GF-D8 (cell line): ENCODE measurements around the gene HOXA9.

Source experiments
- DNase-seq: peaks from one replicate; lab custom pipeline; 2025; lab: John Stamatoyannopoulos, UW

Gene HOXA9

DNA sequence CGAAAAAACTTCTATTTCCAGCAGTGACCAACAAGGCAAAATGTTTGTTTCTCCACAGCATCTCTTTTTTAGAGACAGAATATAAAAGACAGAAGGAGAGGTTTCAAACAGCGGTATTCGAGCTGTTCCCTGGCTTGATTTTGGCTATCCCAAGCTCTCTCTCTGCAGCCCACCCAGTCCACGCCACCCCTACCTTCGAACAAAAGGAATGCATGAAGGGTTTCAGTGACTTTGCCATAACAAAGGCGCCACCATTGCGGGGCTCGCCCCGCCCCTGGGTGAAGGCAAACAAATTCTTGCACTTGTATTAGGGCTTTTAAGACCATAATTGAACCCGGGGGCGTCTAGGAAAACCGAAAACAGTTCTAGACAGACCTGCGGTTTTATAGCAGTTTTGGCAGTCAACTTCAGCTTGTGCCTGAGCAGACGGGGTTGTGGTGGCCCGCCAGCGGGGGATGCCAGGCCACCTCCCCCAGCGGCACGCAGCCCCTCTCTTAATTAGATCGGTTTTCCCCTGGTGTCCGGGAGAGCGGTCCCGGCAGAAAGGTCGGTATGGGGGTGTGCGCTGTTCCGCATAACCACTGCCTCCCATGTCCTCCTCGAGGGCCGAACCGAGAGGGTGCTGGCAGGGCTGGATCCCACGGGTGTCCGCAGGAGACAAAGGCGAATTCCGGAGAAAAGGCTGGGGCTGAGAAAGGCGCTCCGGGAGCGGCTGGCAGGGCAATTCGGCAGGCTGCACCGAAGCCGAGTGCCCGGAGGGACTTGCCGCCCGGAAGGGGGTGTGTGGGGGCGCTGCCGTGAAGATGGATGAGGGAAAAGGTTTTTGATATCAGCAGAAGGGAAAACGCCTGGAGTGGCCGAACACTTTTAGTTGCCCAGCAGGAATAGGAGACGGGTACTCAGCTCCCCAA, 22.4 kb upstream of the HOXA9 start:
- no peak for DNase-seq

DNA sequence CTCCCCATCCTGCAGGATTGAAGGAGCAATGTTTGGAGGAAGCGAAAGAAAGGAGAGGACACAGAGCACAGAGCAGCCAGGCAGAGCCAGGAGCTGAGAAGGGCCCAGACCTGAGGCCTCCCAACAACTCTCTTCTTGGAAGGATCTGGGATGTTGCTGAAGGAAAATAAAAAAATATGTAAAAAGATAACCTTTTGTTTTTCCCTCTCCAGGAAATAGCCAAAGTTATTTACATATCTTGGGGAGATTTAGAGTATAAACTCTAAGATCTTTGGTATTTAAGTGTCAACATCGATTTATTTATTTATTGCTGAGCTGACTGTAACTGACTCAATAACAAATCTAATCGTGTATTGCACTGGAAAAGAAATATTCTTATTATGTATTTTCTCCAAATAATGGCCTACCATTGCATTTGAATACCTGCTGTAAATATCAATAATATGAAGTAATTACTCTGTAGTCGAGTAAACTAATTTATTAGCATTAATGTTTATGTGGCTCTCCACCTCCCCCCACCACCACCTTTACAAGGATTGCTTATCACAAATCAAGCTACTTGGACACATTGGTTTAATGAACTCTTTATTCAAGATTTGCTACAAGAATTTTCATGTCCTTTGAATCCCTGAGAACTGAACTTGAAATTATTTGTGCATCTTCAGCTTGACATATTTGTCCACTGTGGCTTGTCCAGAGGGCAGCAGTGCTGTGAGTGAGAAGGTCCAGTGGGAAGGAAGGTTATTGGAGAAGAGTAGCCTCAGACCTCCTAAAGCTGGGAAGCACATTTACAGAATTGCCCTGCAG, 21.5 kb upstream of the HOXA9 start:
- no peak for DNase-seq

DNA sequence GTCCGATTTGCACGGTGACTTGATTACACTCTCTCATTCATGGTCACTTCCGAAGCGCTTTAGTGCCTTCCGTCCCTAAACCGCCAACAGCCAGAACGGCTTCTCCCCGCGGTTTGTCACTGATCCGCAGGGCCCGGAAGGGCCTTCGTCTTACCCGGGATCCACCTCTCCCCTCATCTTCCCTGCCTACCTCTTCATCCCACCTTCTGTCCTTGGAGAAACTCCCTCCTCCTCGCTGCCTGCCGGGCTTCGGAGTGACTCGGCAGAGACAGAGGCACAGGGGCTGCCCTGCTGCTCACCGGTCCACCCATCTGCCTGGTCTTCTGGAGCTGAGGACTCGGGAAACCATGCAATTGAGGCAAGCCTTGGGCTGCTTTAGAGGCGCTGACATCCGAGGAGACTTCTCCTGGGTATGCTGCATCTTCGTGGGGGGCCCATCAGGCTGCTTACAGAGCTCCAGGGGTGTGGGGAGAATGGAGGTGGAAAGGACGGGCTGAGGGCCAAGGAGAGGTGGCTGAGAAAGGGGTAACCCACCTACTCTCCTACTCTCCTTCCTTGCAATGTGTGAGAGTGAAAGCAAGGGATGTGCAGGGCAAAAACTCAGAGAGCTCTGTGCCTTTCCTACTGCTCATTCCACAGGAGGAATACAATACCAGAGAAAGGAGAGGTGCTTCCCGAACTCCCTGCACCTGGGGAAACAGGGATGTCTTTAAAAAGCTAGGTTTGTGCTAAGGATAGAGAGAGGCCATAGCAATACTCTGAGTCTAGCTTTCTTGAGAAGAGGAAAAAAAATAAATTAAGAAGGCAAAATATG, 20.7 kb upstream of the HOXA9 start:
- no peak for DNase-seq

DNA sequence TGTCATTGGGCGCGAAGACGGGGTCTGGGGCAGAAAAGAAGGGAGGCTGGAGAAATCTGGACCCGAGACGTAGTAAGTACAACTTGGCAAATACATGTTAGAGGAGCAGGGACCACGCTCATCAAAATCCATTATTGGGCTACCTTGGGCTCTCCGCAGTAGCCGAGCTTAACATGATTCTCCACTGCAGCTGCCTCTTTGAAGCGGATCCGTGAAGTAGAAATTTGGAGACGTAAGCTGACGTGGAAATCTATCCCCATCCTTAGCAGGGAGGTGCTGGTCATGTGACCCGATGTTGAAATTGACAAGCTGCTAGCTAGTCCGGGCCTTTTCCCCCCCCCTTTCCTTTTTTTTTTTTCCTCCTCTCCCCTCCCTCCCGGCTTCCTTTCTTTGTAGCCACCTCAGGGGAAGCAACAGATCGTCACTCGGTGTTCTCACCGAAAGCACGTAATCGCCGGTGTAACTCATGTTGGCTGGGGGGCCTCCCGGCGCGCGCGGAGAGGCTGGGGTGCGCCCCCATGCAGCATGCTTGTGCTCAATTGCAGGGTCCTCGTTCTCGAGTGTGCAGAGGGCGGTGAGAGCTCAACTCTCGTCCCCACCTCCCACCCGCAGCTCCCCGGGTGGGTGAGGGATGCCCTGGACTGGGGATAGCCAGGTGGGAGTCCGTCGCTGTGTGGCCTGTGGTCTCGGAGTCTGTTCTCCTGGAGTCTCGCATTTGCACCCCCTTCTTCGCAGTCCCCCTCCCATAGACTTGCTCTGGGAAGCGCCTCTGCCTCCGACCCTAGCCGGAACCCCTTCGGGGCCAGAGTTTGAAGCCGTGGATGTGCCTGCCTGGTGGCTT, 19.9 kb upstream of the HOXA9 start, which contains the start of gene HOXA11:
Gene HOXA11 (minus strand): TSS at position 220 of the 841 bp plus-strand sequence. CDS start 88 bp downstream, at position 132.
- peak; percentile 99 for DNase-seq

DNA sequence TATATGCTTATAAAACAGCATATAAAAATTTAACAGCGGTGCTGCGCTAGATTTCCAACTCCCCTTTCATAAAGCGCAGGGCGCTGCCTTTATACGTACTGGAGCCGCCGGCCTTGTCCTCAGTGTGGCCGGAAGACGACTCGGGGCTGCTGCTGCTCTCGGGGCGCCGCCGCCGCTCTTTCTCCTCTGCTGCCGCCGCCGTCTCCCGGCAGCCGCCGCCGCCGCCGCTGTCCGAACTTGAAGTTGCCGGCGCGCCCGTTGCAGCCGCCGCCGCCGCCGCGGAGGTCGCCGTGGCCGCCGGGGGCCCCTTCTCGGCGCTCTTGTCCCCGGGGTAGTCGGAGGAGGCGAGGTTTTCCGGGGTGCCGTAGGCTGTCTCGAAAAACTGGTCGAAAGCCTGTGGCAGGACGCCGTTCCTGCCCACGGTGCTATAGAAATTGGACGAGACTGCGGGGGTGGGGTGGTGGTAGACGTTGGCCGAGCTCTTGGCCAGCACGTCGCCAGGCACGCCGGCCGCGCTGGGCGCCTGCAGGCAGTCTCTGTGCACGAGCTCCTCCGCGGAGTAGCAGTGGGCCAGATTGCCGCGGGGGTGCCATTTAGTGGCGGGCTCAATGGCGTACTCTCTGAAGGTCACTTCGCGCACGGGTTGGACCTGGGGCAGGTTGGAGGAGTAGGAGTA, 19.1 kb upstream of the HOXA9 start:
- no peak for DNase-seq

- no peak for DNase-seq
These were observed 18.5 kb upstream of the HOXA9 start for GRCh38 chr7:27183682-27184336.

DNA sequence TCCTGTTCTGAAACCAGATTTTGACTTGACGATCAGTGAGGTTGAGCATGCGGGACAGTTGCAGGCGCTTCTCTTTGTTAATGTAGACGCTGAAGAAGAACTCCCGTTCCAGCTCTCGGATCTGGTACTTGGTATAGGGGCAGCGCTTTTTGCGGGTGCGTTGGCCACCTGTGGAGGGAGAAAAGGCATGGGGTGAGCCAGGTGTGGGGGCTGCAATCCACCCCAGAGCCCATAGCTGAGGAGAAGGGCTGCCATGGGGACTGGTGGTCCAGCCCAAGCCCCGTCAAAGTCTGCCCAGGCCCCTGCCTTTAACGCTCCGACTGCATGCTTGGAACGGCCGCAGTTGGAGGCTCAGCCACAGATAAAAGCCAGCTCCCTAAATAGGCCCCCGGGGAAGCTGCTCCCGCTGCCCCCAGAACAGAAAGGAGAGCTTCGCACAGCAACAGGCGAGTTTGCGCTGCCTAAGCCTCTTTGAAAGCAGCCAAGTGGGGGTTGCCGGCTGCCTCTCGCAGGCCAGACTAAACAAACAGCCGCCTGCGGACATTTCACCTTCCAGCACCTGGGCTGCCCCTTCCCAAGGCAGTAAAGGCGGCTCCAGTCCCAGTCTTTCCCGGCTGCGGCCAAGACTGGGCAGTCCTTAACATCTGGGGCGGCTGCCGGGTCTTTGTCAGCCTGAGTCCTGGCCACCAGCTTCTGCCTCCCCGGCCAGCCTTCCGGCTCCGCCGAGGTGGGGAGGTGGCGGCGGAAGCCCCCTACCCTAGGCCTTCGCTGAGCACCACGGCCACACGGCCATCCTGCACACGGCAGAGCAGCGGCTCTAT, 17.7 kb upstream of the HOXA9 start:
- no peak for DNase-seq

DNA sequence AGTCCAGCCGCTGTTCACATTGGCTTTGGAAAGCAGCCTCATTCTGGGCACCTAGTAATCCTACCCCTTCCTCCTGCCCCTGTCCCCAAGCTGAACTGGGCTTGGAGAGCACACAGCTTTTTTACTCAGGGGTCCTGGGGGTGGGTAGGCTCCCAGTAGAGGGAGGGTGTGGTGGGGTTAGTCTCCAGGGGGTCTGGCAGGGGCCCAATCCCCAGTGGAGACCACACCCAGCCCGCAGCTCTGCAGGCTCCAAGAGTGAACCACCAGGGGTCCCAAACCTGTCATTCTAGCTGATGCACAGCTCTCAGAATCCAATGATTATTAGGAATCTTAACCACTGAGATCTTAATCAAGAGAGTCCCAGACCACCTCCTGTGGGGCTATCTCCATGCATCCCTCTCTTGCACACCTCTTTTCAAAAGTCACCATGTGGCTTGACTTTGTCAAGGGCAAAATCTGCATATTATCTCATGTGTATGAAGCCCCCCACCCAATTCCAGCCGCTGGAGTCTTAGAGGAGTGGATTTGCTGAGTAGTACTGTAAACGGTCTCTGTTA, 17.0 kb upstream of the HOXA9 start:
- no peak for DNase-seq

DNA sequence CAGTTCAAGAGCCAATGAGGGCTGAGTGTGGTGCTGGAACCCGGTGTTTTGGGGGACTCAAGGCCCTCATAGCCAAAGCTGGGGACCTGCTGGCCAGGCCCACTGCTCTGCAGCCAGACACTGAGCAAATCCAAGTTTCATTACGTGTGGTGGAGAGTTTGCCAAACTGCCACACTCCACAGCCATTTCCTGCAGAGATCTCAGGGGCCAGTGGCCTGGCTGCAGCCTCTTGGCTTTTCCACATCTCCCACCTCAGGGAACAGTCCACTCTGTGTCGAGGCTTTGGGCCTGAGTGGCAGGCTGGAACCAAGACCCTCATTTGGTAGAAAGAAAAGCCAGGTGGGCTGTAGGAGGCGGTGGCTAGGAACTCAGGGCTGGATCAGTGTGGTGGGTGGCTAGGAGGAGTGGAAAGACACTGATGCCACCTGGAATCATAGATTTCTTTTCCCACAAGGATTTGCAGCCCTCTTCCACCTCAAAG, 16.5 kb upstream of the HOXA9 start:
- no peak for DNase-seq

DNA sequence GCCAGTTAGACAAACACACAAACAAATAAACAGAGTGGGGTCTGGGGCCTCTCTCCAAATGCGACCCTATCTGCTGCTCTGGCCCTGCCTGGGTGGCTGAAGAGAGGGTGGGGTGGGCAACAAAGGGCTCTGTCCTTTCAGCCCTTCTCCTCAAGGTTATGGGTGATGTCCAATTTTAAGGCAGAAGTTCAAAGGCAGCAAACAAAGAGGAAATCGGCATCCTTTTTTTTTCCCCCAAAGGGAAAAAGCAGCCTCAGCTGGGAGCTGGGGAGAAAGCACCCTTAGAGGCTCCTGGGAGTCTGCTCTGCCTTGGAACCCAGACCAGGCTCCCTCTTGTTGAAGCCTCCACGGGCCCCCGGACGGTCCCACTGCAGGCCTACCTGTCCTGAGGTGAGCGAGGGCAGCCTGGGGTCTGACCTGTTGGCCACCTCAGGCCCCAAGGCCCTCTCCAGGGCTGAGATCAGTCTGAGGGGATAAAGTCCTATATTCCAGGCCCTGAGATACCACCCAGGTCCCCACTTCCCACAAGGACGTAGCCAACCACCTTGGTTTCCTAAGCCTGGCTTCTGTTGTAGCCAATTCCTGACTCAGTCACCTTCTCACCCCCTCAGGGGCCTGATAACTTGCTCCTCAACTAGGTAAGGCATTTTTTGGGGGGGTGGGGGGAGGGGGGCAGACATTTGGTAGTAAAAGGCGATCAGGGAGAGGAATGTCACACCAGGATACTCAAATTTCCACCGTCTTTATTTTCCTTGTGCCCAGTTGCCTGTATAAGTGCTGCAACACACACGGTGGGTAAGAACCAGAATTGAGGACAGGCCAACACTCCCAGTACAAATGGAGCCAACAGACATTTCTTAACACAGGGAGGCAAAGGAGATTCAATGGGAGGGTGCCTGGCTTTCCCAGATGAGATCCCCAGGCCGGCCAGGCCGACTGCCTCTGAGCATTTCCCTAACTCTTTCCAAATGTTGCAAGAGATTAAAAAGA, 15.4 kb upstream of the HOXA9 start:
- DNase-seq, result no peak

DNA sequence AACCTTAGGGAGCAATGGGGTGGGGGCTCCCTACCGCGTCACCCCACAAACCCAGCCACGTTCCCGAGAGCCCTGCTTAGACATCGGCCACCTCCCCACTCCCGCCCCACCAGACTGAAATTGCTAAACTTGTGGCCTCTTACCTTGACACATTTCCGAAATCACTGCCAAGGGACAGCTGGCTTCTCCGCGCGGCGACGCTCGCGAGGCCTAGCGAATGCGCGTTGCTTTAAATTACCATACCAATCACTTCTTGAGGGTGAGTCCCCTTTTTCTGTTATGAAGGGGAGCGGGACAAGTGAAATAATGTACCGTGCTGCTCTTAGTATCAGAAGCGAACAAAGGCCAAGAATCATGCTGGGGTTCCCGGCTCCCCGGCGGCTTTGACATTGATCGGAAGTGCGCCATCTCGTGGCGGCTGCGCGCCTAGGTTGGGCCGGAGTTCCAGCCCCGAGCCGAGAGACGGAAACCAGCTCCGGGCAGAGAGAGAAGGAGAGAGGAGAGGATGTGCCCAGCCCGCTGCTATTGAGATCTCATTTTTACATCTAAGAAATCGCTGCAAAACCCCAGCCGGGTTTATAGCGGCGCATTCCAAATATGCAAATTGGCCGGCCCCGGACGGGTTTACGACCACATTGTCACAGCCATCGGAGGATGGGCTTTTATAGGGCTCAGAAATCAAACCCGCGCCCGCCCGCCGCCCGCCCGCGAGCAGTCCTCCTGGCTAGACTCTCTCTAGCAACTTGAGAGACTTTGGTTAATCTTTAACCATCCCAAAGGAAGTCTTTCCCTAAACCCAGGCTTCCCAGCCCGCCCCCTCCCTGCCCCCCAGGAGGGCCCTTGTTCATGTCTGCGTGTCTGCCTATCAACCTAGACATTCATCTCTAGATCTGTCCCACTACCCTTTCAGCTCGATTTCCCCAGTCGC, 14.4 kb upstream of the HOXA9 start:
- DNase-seq, result no peak

GRCh38 chr7:27179030-27179429, 13.7 kb upstream of the HOXA9 start:
- DNase-seq, result no peak

DNA sequence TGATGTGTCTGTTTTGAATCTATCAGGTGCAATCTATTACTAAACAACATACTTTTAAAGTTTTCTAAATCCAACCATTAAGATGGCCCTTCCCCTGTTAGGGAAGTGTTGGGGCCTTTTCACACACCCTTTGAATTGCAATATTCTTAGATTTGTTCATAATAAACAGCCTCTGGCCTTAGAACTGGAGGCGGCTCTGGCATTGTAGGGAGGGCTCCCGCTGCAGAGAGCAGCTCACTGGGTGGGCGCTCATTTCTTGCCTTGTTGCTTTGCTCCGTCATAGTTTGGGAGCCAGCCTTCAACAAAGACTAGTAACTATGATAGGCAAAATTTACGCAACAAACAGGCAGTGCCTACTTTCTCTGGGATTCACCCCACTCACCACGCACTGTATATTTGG, 13.0 kb upstream of the HOXA9 start:
- DNase-seq, result no peak

DNA sequence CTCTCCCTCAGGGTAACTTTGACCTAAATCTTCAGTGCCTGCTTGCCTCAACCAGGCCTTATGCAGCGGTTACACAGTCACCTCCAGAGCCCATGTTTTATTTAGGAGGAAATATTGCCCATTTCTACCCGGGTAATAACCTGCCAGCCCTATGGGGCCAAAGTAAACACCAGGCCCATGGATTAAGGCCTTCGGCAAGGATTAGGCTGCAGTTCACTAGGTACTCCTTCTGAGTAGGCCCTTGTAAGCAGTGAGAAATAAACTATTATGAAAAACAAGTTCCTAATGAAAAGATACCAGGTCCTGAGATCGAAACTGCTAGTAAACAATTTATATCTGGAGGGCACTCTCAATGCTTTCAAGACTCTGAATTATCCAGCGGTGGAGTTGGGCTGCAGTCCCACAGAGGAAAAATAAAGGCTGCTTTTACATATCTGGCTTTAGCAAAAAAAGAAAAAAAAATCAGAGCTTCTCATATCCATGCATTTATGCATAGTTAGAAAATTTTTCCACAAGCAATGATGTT, 12.5 kb upstream of the HOXA9 start:
- no peak for DNase-seq

GRCh38 chr7:27176962-27177794, 11.8 kb upstream of the HOXA9 start:
- DNase-seq, result no peak
